GM21381 (cell line): ENCODE data around the gene CCDC87.
"Not testable (repeated sequence)": the region's sequence is repeated elsewhere in the genome, so short reads cannot be mapped to it uniquely, and the experiment has no call there.

Experiments used
- ATAC-seq: cut with Tn5 transposase; IDR thresholded peaks from one replicate; pipeline ENCODE4 v1.9.1; 2021; ENCODE audit warnings: mild to moderate bottlenecking, moderate library complexity; ENCODE audit not compliant: unreplicated experiment

CCDC87 gene

GRCh38 chr11:66559142-66559865, 33.6 kb downstream of the CCDC87 start:
- ATAC-seq, result no peak

DNA sequence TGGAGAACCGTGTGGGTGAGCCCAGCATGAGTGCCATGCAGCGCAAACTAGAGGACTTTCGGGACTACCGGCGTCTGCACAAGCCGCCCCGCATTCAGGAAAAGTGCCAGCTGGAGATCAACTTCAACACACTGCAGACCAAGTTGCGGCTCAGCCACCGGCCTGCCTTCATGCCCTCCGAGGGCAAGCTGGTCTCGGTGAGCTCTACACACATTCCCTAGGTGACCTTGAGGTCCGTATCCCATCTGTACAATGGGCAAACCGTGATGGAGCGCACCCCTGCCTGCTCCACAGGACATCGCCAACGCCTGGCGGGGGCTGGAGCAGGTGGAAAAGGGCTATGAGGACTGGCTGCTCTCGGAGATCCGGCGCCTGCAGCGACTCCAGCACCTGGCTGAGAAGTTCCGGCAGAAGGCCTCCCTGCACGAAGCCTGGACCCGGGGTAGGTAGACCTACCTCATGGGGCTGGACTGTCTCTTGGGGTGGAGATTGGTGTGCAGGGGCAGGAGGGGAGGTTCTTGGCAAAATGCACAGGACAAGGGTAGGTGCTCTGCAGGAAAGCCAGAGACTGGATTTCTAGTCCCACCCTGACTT, 35.0 kb downstream of the CCDC87 start:
- no peak for ATAC-seq

GRCh38 chr11:66556086-66556485, 36.8 kb downstream of the CCDC87 start:
- ATAC-seq, result no peak

GRCh38 chr11:66555416-66555815, 37.4 kb downstream of the CCDC87 start:
- ATAC-seq, result no peak

GRCh38 chr11:66554602-66555001, 38.3 kb downstream of the CCDC87 start:
- ATAC-seq, result no peak

DNA sequence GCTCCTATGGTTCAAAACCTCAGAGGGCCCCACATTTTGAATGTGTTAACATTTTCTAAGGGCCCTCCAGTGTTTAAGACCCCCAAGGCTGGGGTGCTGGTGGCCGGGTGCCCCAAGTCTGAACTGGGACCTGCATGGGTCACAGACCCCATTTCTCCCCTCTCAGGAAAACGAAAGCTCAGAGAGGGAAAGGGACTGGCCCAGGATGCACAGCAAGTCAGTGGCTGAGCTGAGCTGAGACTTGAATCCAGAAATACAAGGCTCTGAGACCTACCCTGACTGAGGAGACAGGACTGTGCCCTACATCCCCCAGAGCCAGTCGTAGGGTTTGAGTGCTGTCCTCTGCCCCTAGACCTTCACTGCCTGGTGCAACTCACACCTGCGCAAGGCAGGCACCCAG, 42.0 kb downstream of the CCDC87 start:
- ATAC-seq, result no peak

DNA sequence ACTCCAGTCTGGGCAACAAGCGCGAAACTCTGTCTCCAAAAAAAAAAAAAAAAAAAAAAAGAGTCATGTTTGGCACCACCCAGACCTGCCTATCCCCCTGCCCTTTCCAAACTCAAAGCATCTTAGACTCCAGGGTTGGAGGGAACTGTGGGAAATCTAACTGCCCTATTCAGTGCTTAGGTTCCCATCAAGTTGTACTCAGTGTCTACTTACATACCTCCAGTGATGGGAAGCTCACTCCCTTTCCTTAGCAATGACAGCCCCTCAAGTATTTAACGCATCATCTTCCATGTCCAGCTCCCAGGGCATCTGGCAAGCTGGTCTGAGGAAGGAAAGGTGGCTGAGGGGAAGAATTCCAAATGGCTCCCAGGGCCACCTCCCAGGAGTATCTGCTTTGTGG, 43.2 kb downstream of the CCDC87 start:
- no peak for ATAC-seq

DNA sequence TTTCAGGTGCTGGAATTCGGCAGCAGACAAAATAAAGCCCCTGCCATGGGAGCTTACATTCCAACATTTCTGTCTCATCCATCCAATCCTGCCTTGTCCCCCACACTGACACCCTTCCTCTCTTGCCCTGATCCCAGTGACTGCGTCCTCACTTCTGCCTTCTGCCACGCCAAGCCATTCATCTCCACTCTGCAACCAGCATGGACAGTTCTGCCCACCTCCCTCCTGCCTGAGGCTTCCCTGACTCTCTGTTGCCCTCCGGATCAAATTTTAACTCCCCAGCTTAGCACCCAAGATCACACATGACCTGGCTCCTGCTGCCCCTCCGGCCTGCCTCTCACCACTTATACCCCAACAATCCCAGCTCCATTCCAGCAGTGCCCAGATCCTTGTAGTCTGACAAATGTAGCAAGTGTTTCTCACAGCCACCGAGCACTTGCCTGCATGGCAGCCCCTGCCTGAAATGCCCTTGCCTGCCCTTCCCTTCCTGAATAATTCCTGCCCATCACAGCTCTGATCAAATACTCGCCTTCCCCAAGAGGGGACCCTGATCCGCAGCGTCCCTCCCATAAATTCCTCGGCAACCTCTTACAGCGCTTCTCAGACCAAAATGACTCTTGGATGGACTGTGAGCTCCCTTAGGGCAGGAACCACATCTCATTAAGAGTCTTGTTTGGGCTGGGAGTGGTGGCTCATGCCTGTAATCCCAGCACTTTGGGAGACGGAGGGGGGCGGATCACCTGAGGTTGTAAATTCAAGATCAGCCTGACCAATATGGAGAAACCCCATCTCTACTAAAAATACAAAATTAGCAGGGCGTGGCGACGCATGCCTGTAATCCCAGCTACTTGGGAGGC, 43.9 kb downstream of the CCDC87 start:
- ATAC-seq, result no peak

GRCh38 chr11:66548041-66548440, 44.8 kb downstream of the CCDC87 start:
- ATAC-seq, result no peak

DNA sequence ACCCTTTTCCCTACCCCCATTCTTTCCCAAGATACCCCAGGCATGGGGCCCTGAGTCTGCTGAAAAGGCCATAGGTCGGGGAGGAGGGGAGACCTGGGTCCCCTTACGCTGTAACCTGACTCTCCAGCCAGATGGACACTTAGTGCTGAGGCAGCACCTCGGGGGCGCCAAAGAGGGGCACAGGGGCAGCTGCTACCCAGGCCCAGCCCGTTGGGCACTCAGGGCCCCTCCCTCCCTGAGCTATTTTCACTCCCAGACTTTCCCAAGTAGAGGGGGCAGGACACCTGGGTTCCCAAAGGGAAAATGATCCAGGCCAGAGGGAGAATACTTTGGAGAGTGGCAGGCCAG, 45.2 kb downstream of the CCDC87 start:
- no peak for ATAC-seq

GRCh38 chr11:66546966-66547661, 45.7 kb downstream of the CCDC87 start:
- no peak for ATAC-seq

DNA sequence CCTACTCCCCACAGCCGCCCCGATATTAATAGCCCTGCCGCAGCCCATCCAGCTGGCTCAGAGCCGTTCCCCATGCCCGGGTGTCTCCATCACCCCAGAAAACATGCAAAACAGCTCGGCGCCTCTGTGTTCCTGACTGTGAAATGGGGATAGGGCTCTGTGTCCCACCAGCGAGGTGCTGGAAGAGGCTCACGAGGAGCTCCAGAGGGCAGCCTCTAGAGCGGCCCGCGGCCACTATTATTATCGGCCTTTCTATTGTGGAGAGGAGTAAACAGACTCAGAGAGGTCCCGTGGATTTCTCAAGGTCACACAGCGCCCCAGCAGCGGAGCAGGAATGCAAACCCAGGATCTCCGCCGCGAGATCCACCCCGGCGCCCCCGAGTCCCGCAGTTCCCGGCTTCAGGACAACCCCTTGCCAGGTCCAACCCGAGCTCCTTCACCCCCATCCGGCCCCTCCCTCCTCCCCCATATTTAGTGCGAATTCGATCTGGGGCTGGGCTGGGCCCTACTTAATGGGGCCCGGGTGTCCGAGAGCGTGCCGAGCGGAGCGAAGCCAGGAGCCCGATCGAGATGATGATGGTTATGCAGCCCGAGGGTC, 46.4 kb downstream of the CCDC87 start, which contains the start of gene ACTN3:
TSS of gene ACTN3 (plus strand) at position 536 of the 598 bp plus-strand sequence. CDS start at position 571, 35 bp downstream.
- no peak for ATAC-seq

GRCh38 chr11:66545701-66546367, 47.0 kb downstream of the CCDC87 start, which contains the start of gene ZDHHC24:
Gene ZDHHC24 (minus strand): TSS chr11:66546048. CDS start chr11:66546003, 45 bp downstream.
- peak; percentile 82 for ATAC-seq

DNA sequence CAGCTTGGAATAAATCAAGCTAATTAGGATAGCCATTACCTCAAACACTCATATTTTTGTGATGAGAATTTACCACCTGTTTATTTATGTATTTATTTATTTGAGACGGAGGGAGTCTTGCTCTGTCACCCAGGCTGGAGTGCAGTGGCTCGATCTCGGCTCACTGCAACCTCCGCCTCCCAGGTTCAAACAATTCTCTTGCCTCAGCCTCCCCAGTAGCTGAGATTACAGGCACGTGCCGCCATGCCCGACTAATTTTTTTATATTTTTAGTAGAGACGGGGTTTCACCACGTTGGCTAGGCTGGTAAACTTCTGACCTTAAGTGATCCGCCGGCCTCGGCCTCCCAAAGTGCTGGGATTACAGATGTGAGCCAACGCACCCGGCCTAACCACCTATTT, 47.9 kb downstream of the CCDC87 start:
- ATAC-seq, result not testable (repeated sequence)

DNA sequence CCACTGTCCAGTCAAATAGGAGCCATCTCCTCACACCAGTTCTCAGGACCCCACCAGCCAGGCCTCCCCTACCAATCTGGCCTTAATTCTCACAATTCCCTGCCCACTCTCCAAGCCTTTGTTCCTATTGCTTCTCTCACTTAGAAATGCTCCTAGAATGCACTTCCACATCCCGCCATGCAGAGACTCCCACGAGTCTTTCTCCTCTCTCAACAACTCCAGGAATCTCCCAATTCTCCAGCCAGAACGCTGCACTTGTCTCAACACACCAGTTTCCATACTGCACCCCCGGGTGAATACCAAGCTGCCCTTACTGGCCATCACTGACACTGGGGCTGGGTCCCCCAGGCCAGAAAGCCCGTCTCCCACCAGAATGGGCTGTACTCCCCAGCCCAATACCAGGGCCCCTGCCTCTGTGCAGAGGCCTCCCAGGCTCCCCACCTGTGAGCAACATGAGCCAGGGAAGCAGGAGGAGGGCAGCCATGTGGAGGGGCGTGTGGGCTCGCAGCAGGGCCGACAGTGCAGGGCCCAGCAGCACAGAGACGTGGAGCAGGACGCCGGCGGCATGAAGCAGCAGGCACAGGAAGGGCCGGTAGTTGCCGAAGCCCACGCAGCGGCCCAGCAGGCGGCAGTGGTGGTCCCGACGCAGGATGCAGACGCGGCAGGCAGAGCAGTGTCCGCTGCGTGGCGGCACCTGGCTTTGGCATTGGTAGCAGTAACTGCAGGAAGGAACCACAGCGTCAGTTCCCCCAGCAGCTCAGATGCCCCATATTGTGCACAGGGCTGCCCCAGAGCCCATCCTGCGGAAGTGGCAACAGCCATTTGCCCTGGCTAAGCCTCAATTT, 49.4 kb downstream of the CCDC87 start:
- no peak for ATAC-seq

- ATAC-seq, result no peak
Measured at GRCh38 chr11:66542362-66542761, 50.5 kb downstream of the CCDC87 start.

DNA sequence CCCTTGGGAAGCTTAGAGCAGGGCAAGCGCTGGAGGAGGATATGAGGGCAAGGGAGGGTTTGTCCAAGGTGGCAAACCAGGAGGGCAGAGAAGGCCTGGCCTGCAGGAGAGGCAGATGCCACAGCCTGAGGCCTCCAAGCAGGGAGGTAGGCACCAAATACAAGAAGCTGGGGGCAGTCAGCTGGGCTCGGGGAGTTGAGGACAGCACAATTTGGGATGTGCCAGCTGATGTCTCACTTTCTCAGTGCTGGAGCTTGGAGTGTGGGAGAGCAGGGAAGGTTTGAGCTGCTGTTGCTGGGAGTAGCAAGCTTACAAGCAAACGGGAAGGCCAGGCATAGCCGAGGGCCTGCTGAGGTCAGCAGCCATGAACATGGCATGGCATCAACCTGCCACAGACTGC, 51.0 kb downstream of the CCDC87 start:
- no peak for ATAC-seq

DNA sequence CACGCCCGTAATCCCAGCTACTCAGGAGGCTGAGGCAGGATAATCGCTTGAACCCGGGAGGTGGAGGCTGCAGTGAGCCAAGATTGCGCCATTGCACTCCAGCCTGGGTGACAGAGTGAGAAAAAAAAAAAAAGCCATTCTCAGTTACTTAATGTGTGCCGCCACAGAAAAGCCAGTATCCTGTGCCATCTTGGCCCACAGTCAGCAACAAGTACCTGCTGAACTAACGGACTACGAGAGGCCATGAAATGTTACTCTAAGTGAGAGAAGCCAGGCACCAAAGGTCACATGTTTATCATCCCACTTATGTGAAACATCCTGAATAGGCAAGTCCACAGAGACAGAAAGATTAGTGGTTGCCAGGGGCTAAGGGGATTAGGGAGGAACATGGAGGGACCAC, 52.3 kb downstream of the CCDC87 start:
- ATAC-seq, result not testable (repeated sequence)
